GM18505 (cell line): Measurements from ENCODE around the gene MOGAT3.
"Not testable (repeated sequence)": the region's sequence is repeated elsewhere in the genome, so short reads cannot be mapped to it uniquely, and the experiment has no call there.

Source experiments
- ATAC-seq: cut with Tn5 transposase; IDR thresholded peaks from one replicate; pipeline ENCODE4 v1.9.1; 2021; ENCODE audit not compliant: unreplicated experiment
- POLR2A ChIP-seq: IDR thresholded peaks from 4 replicates; pipeline ENCODE4 v1.6.1; 2011; ENCODE audit warnings: borderline replicate concordance; ENCODE audit not compliant: insufficient read depth, insufficient read length; ENCODE audit errors: extremely low read depth

MOGAT3 gene

DNA sequence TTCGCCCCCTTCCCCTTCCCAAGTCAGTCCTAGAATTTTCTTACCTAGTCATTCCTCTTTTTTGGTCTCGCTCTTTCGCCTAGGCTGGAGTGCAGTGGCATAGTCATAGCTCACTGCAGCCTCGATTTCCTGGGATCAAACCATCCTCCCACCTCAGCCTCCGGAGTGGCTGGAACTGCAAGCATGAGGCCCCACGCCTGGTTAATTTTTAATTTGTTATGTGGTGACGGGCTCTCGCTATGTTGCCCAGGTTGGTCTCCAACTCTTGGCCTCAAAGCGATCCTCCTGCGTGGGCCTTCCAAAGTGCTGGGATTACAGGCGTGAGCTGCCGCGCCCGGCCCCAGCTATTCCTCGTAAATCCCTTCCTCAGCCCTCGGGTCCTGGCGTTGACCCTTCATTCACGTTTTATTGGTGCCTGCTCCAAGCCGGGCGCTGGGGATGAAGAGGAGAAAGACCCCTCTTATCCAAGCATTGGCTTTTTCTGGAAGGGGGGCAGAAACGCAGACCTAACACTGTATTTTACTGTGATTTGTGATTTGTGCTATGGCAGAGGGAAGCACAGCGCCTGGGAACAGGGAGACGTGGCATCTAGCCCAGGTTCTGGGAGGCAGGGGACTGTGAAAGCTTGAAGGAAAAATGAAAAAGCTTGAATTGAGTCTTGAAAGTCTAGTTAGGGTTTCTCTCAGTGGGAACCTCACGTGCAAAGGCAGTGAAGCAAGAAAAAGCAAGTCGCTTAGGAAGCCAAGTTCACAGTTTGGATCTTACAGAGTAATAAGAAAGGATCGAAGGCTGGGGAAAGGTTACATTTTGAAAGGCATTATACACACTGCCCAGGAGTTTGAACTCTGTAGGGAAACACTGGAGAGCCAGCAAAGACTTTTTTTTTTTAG is 17.6 kb upstream of the MOGAT3 start:
- no peak for TF ChIP-seq POLR2A
- ATAC-seq = peak; percentile 8

DNA sequence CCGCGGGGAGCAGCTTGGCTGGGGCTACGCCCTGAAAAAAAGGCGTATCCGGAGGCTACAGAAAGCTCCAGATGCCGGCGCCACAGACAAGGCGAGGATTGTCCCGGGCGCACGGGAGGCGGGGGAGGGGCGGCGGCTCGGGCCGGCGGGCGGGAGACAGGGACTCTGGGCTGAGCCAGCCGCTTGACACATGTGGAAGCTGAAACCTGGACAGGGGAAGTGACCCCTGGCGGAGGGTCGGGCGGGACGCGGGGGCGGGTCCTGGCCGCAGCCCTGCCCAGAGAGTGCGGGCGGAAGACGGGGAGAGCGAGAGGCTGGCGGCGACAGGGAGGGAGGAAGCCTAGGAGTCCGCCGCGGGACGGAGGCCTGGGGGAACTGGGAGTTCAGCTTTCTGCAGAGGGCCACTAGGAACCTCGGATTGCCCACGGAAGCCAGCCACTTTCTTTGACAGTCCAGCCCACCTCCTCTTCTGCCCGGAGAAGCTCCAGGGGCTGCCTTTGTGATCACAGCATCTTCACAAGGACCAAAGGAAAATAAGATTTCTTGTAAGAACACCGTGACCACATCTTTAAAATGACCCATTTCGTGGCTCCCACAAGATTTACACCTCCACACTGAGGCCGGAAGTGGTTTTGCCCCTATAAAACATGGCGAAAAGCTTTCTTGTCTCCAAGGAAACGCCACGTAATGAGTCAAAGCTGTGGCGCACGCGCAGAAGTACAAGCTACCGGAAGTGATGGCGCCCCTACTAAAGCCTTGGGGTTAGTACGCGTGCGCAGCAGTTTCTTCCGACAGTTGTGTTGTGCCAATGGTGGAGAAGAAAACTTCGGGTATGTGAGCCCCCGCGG is 16.8 kb upstream of the MOGAT3 start, which contains the start of the genes PLOD3 and ZNHIT1:
TSS of gene PLOD3 (minus strand) at position 194 of the 848 bp plus-strand sequence. CDS start 307 bp downstream, outside the sequence.
TSS of gene ZNHIT1 (plus strand) at position 778 of the 848 bp plus-strand sequence. CDS start at position 809, 31 bp downstream.
- ATAC-seq = peak; percentile 63
- peak; percentile 51 for TF ChIP-seq POLR2A

DNA sequence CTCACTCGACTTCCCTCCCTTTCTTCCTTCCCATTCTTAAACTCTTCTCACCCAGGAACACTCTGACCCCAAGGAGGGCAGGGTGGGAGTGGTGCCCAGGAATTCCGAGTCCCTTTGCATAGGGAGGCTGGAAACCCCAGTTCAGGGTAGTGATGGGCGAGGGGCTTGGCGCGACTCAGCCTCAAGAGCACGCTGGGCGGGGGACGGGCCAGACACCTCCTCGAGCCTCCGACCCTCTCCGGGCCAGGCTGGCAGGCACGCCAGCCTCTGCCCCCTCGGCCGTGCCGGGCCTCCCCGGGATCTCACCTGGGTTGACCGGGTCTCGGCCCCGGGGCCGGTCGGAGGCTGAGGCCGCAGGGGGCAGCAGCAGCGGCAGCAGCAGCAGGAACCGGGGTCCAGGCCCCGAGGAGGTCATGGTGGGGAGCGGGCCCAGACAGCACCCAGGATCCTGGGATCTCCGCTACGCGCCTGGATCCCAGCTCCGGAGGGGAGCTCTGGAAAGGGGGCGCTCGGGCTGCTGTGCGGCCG is 16.1 kb upstream of the MOGAT3 start:
- ATAC-seq = peak; percentile 17

DNA sequence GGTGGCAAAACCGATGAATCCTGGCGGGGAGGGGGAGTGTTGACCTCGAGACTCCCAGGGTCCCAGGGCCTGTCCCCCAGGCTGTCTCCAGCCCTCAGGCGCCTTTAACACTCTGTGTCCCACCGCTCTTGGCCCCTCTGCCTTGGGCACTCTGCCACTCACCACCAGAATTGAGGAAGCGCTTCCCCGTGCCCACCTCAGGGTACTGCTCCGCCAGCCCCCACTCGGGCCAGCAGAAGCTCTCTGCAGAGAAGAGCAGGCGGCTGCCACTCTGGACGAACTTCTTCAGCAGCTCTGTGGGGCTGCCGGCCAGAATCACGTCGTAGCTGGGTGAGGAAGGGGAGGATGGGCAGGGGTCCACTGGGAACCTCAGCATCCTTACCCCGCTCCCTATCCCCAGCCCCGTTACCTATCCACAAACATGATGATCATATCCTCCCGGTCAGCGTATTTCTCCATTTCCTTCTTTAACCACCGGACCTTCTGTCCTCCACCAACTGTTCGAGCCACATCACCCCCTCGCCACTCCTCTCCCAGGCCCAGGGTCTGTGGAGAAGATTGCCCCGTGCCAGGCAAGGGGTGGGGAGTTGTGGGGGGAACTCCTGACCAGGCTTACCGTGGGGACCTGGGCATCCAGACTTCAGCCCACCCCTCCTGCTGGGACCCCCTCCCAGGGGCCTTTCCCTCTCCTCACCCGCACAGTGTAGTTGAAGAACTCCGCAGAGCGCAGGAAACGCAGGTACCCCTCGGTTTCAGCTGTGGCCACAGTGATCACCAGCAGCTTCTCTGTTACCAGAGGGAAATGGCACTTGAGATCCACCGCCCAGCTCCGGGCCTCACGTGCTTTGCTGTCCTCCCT is 15.4 kb upstream of the MOGAT3 start:
- ATAC-seq = no peak
- no peak for TF ChIP-seq POLR2A

More for the DNA sequence above, 16.1 kb upstream of the MOGAT3 start:
- no peak for TF ChIP-seq POLR2A

DNA sequence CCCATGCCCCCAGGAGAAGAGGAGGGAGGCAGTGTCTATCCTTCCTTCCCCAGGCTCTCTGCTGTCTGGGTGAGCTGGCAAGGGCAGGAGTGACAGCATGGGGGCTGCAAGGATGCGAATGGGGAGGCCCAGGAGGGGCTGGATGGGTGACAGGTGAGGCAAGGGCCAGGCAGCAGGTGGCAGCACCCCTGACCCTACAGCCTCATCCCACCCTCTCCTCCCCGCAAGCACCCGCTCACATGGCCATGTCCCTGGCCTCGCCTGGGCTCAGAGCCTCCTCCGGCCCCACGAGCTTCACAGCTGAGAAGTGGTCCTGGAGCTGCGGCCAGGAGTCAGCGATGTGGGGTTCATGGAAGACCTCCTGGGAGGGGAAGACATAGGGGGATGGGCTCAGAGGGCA is 11.2 kb upstream of the MOGAT3 start:
- TF ChIP-seq POLR2A = no peak
- ATAC-seq = no peak

DNA sequence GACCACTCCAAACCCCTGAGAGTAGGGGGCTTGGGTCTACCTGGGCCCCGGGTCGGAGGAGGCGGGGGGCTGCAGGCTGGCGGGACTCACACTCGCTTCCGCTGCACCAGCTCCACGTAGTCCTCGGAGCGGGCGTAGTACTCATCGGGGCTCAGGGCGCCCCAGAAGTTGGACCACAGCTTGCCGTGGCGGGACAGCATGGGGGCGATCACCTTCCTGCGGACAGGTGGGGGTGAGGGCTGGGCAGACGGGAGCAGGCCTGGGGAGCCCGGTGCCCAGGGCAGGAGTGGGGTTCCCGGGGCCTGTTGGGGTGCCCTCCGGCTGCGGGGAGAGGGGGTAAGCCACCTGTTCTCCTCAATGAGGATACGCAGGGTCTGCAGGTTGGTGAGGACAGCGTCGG is 10.7 kb upstream of the MOGAT3 start:
- no peak for TF ChIP-seq POLR2A
- no peak for ATAC-seq

DNA sequence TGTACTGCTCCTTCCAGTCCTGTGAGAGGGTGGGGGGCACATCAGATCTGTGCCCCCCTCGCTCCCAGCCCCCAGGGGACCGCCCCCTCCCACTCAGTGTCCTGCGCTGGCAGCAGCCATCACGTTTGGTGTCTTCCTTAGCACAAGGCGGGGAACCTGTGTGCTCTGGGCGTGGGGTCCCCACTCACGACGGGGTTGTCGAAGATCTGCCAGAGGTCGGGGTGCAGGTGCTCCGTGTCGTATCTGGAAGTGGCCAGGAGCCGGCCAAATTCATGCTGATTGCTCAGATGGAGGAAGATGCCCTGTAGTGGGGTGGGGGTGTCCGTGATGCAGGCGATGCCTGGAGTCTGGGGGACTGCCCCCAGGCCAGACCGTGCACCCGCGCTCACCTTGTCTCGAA is 9.3 kb upstream of the MOGAT3 start:
- no peak for TF ChIP-seq POLR2A
- no peak for ATAC-seq

DNA sequence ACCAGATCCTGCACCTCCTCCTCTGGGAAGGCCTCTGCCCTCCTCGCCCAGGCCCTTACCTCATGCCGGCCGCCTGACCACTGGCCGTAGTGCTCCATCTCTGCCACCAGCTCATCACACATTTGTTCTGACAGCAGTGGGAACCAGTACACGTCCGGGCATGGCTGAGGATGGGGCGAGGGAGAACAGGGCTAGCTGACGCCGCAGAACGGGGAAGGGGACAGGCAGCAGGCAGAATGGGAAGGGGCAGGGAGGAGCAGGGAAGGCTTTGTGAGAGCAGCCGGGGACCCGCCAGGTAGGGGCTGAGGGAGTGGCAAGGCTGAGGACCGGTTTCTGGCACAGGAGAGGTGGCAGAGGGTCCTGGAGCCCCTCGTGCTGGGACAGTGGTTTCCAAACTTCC is 8.0 kb upstream of the MOGAT3 start:
- ATAC-seq = no peak
- TF ChIP-seq POLR2A = no peak

DNA sequence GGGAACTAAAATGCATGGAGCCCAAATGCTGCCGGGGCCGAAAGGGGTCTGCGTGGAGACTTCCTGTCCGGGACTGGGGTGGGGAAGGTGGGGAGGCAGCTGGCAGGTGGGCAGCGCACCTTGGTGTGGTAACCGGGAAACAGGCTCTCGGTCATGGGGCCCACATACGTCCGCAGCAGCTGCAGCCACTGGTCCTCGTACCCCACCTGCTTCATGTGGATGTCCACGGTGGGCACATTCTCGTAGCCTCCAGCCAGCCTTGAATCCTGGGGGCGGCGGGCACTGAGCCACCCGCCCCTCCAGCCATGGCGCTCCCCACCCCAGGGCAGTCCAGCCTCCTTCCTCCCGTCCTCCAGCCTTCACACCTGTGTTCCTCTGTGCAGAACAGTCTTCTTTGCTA is 6.6 kb upstream of the MOGAT3 start:
- no peak for TF ChIP-seq POLR2A
- no peak for ATAC-seq

DNA sequence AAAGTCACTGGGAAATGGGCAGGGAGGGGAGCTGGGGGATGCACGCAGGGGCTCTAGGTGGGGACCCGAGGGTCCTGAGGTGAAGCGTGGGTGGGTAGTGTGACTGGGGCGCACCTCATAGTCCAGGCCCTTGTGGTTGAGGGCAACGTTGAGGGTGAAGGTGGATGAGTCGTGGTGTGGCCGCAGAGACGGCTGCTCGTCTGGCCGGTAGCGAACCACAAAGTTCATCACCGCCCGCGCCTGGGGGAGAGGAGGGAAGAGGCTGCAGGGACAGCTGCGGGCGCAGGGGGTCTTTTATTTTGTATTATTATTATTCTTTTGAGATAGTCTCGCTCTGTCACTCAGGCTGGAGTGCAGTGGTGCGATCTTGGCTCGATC is 5.8 kb upstream of the MOGAT3 start:
- ATAC-seq = no peak
- TF ChIP-seq POLR2A = no peak

DNA sequence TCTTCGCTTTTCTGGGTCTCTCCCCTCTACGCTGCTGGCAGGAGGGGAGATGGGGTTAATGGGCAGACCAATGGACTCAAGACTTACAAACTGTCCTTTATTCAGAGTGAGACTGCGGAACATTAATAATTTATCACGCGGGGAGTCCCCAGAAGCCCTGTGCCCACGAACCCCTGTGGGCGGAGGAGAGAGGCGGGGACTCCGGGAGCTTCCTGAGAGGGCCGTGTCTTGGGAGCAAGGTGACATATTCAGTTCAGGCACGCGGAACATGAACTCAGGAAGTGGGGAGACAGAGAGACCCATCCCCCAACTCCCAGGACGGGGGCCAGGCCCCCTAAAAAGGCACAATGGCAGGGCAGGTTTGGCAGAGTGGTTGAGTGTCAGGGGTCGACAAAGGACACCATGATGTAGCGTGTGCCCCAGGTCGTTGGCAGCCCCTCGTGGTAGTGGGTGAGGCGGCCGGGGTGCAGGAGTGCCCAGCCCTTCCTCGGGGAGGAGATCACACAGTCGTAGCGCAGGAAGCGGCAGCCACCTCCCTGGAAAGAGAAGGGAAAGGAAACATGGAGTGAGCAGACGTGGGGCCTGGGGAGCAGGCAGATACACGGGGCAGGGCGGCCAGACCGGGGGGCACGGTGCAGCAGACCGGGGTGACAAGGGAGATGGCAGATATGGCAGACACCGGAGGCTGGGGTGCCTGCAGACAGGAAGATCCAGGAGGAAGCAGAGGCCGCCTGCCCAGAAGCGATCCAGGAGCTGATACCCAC is 5.2 kb upstream of the MOGAT3 start:
- no peak for ATAC-seq
- no peak for TF ChIP-seq POLR2A

DNA sequence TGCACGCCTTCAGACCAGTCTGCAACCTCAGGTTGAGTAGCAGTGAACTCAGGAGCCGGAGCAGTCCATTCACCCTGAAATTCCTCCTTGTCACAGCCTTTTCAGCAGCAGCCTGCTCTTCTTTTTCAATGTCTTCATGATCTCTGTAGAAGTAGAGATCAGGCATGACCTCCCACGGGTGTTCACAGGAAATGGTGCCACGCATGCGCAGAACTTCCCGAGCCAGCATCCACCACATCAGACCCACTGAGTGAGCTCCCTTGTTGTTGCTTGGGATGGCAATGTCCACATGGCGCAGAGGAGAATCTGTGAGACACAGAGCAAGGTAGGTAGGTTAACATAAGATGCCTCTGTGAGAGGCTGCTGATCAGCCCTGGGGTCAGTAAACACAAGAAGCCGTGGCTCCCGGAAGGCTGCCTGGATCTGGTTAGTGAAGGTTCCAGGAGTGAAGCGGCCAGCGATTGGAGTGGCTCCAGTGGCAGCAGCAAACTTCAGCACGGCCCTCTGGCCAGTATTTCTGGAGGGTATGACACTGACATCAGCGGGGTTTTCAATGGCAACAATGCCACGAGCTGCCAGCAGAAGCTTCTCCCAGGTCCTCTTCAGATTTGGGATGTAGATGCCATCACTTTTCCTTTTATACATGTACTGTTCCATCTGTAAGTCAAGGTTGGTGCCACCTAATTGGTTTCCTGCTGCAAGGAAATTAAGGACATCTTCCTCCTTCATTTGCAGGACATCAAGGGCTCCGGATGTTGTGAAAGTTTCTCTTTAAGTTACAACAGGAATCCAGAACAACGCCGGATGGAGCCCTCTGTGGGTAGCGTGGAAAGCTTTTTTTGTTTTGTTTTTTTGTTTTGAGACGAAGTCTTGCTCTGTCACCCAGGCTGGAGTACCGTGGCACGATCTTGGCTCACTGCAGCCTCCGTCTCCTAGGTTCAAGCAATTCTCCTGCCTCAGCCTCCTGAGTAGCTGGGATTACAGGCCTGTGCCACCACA is 3.2 kb upstream of the MOGAT3 start:
- ATAC-seq = not testable (repeated sequence)
